KOPT-K1 (cell line): ENCODE measurements around the gene ITCH.
"Not testable (repeated sequence)": the region's sequence is repeated elsewhere in the genome, so short reads cannot be mapped to it uniquely, and the experiment has no call there.

ENCODE experiments used
- H3K27ac ChIP-seq: fragments of 200-600 bp; sonication (generic); 2 replicates; pipeline ENCODE4 v1.5.1; 2016; ENCODE audit warnings: antibody characterized with exemption, mild to moderate bottlenecking, low read depth, low read length; ENCODE audit not compliant: poor library complexity, severe bottlenecking
- H3K36me3 ChIP-seq: fragments of 200-600 bp; sonication (generic); 2 replicates; pipeline ENCODE4 v1.5.1; 2017; ENCODE audit warnings: antibody characterized with exemption, mild to moderate bottlenecking, low read length, moderate library complexity; ENCODE audit not compliant: insufficient read depth
- H3K9me3 ChIP-seq: fragments of 200-600 bp; sonication (generic); 2 replicates; pipeline ENCODE4 v1.5.1; 2017; ENCODE audit warnings: antibody characterized with exemption, low read length, mild to moderate bottlenecking; ENCODE audit not compliant: insufficient read depth, poor library complexity, severe bottlenecking

Gene ITCH

DNA sequence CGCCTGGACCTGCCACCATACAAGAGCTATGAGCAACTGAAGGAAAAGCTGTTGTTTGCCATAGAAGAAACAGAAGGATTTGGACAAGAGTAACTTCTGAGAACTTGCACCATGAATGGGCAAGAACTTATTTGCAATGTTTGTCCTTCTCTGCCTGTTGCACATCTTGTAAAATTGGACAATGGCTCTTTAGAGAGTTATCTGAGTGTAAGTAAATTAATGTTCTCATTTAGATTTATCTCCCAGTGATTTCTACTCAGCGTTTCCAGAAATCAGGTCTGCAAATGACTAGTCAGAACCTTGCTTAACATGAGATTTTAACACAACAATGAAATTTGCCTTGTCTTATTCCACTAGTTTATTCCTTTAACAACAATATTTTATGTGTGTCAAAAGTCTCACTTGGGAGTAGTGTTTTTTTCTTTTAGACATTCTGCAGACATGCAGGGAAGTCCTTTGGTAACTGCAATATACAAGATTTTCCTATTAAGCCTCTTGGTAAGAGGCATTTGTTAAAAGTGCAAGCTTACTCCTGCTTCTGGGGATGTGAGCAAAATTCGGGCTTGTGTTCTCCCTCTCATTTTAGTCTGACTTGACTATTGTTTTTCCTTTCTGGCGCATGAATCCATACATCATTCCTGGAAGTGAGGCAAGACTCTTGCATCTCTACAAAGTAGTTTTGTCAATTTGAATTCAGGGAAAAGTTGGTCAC lies 144.8 kb downstream of the ITCH start:
- H3K27ac ChIP-seq = no peak overlapping the region
- H3K36me3 ChIP-seq = peaks cover 98% of the 10 kb centered on the region
- H3K9me3 ChIP-seq = no peaks in the 10 kb centered on the region

DNA sequence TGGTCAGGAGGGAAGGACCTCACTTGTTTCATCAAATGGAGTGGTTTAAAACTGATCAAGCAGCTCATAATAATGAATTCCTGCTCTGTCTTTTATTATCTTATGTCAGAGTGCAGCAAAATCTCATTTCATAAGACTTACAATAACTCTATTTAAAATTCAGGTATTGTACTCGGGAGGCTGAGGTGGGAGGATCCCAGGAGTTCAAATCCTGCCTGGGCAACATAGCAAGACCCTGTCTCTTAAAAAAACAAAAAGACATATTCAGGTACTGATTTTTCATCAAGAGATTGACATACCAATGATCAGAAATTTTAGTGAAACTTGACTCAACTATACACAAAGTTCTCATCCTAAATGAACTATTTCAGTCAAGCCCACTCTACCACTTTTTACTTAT lies 147.5 kb downstream of the ITCH start:
- Histone ChIP-seq H3K9me3 (no peaks in the 10 kb centered on the region), H3K36me3 (peaks cover 73% of the 10 kb centered on the region), H3K27ac (no peak overlapping the region)

DNA sequence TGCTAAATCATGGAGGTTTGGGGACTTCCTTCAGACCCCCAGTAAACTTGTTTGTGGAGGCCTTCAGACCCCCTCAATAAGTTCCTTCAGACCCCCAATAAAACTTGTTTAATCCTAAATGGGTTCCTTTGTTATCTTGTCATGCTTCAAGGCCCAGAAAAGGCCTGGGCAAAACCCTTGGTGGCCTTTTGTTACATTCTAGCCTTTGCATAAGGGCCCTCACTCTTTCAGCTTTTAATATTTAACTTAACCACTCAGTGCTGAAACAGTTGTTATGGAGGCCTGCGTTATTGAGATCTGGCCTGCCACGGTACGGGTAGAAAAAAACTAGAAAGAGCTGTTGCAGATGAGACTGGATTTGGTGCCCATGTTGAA lies 148.8 kb downstream of the ITCH start:
- no peaks in the 10 kb centered on the region for H3K9me3 ChIP-seq
- H3K27ac ChIP-seq = no peak overlapping the region
- H3K36me3 ChIP-seq = peaks cover 60% of the 10 kb centered on the region

DNA sequence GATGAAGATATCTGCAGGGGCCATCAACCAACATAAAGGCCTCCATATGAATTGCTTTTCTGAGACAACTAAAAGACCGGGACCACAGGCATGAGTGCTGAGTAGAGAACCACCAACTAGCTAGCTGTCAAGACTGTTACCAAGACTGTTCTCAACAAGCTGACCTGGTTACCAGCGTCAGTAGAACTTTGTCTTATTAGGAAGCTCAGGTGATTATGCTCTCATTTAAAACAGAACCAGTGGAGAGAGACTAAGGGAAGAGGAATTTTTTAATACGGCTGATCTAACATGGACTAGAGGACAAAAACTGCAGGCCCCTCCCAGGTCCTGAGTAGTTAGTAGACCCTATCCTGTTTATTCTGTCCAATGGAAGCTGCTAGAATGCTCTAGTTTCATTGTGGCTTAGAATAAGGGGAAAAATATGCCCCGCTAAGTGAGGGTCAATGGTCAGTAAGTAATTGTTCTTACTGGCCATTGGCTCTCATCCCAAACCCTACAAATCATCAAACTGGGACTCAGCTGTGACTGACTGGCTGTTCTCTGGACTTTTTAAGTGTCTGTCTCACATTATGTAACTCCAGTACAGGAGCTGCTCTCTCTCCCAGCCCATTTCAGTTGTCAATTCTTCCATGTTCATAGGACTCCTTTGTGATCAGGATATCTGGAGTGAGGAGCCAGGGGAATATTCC lies 149.3 kb downstream of the ITCH start:
- Histone ChIP-seq H3K36me3 (peaks cover 55% of the 10 kb centered on the region), H3K27ac (no peak overlapping the region), H3K9me3 (no peaks in the 10 kb centered on the region)

DNA sequence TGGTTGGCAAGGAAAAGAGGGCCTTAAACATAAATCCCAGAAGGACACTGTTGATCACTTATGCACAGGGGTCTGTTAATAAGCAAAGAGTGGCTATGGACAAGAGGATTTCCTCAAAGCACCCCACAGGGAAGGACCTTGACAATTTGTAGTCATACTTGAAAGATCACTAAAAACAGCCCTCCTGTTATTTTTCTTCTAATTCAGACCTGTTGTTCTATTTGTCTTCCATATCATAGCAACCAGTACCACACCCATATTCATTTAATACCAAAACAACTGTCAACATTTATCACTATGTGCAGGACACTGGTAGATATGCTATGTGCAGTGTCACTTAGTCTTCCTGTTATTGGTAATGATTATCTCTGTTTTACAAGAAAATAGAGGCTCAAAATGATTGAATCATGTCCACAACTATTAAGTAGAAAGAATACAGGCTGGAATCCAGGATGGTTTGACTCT lies 149.9 kb downstream of the ITCH start:
- no peak overlapping the region for H3K27ac ChIP-seq
- H3K9me3 ChIP-seq = no peaks in the 10 kb centered on the region
- peaks cover 49% of the 10 kb centered on the region for H3K36me3 ChIP-seq

DNA sequence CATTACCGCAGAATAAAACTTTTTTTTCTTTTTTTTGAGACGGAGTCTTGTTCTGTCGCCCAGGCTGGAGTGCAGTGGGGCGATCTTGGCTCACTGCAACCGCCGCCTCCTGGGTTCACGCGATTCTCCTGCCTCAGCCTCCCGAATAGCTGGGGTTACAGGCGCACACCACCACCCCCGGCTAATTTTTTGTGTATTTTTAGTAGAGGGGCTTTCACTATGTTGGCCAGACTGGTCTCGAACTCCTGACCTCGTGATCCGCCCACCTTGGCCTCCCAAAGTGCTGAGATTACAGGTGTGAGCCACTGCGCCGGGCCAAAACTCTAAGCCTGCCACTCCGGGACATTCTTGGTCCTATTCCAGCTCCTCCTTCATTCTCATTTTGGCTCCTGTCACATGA lies 151.0 kb downstream of the ITCH start:
- peaks cover 38% of the 10 kb centered on the region for H3K36me3 ChIP-seq
- H3K9me3 ChIP-seq, H3K27ac ChIP-seq: not testable (repeated sequence)

DNA sequence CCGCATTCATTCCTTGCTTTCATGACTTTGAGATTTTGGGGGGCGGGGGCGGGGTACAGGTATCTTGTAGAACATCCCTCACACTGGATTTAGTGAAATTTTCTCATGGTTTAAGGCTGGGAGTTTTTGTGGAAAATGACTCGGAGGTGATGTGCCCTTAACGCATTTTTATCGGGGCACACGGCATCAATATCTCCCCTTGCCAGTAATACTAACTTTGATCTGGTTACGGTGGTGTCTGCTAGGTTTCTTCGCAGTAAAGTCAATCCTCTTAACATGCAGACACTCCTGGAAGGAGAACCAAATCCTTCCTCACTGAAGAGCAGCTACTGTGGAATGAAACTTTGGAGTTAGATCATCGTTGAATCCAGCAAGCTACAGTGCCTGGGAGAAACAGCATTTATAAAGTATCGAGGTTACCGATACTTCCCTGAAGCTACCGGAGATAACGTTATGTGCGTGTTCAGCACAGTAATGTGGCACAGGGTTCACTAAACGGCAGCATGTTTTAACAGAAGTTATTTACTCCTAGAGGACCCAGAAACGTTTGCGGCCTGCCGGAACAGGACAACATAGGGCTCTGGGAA lies 151.9 kb downstream of the ITCH start:
- Histone ChIP-seq H3K36me3 (peaks cover 34% of the 10 kb centered on the region), H3K9me3 (no peaks in the 10 kb centered on the region), H3K27ac (peak overlapping the region; percentile 70)

DNA sequence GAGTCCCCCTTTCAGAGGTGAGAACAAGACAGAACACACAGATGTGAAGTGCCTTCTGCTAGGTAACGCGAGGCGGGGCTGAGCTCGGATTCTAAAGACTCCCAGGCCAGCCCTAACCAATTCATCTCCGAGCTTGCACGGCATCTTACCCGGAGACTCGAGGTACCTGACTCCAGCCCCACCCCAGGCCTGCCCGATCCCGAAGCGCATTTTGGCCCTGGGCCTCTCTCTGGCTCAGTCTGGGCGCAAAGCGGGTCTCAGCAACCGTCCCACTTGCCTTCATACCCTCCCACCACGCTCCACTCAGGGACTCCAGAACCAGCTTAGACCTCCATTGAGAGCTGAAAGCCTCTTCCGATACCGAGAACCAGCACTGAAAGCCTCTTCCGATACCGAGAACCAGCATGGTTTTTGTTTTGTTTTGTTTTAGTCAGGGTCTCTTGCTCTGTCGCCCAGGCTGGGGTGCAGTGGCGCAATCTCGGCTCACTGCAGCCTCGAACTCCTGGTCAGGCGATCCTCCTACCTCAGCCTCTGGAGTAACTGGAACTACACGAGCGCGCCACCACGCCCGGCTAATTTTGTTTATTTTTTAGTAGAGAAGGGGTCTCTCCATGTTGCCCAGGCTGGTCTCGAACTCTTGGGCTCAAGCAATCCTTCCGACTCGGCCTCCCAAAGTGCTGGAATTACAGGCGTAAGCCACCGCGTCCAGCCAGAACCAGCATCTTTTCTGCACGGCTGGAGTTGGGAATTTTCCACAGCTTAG lies 152.6 kb downstream of the ITCH start:
- H3K9me3 ChIP-seq = no peaks in the 10 kb centered on the region
- peaks cover 27% of the 10 kb centered on the region for H3K36me3 ChIP-seq
- H3K27ac ChIP-seq = peak overlapping the region; percentile 70

DNA sequence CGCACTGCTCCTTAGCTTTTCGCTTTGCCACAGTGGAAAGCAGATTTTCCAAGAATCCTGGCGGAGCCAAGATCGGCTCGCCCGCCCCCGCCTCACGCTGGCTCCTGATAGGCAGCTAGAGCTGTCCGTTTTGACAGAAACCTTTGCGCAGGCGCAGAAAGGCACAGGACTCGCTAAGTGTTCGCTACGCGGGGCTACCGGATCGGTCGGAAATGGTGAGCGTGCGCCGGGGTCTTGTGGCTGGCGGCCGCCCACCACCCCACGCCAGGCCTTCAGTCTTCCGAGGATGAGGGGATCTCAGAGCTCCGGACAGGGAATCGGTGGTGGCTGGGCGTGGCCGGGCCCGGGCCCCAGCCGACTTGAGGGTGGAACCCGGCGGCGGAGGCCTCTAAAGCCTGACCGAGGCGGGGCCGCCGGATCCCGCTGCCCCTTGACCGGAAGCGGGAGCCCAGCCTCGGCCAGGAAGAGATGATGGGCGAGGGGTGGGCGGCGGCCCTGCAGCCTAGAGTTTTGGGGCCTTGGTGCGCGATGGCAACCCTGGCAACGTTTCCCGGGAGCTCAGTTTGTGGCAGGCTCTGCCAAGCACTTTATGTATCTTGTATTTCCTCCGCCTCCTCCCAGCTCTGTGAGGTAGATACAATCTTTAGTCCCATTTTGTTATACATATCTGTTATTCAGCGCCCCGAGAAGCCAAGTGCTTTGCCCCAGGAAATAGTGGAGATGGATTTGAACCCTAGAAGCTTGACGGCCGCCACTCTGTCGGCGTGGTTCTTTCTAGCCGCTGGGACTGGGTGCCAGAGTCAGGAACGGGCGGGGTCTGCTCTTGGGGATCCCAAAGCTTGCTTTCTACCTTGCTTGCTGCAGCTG lies 153.4 kb downstream of the ITCH start, which contains the start of gene DYNLRB1:
DYNLRB1 (plus strand) TSS at position 176 of the 867 bp plus-strand sequence; CDS start at position 213, 37 bp downstream.
- H3K9me3 ChIP-seq = no peaks in the 10 kb centered on the region
- peak within 1 kb of the TSS; percentile 70 for H3K27ac ChIP-seq

DNA sequence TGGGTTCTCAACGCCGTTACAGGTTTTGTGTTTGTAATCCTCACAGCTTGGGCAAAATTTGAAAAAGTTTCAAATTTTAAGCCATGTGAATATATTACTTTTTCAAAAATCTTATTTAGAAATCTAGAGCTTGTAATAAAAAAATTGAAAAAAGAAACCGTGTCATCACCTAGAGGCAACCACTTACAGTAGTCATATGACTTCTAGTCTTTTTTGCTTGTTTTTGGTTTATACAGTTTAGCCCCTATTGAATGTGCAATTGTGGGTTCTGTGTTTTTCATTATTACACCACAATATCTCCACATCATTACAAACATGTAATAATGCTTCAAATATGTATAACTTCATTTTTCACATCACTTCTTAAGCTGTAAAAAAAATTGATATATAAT lies 154.0 kb downstream of the ITCH start:
- H3K36me3 ChIP-seq = peaks cover 26% of the 10 kb centered on the region
- no peaks in the 10 kb centered on the region for H3K9me3 ChIP-seq
- peak overlapping the region; percentile 70 for H3K27ac ChIP-seq

More for the DNA sequence above, 153.4 kb downstream of the ITCH start, which contains the start of gene DYNLRB1:
- H3K36me3 ChIP-seq = peaks cover 24% of the 10 kb centered on the region

DNA sequence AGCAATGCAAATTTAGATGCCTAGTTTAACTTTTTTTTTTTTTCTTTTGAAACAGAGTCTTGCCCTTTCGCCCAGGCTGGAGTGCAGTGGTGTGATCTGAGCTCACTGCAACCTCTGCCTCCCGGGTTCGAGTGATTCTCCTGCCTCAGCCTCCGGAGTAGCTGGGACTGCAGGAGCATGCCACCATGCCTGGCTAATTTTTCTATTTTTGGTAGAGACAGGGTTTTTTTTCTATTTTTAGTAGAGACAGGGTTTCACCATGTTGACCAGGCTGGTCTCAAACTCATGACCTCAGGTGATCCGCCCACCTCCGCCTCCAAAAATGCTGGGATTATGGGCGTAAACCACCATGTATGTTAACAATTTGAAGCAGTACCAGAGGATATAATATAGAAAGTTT lies 155.8 kb downstream of the ITCH start:
- H3K27ac ChIP-seq, H3K9me3 ChIP-seq: not testable (repeated sequence)
- H3K36me3 ChIP-seq = peaks cover 28% of the 10 kb centered on the region

DNA sequence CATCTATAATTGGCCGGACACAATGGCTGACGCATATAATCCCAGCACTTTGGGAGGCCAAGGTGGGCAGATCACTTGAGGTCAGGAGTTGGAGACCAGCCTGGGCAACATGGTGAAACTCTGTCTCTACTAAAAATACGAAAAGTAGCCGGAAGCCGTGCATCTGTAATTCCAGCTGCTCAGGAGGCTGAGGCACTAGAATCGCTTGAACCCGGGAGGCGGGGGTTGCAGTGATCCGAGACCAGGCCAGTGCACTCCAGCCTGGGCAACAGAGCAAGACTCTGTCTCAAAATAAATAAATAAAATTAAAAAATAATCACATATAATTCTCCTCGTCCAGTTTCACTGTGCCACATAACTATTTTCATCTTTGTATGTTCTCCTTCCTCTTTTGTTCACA lies 156.8 kb downstream of the ITCH start:
- not testable (repeated sequence) for H3K9me3 ChIP-seq, H3K27ac ChIP-seq
- H3K36me3 ChIP-seq = peaks cover 36% of the 10 kb centered on the region

DNA sequence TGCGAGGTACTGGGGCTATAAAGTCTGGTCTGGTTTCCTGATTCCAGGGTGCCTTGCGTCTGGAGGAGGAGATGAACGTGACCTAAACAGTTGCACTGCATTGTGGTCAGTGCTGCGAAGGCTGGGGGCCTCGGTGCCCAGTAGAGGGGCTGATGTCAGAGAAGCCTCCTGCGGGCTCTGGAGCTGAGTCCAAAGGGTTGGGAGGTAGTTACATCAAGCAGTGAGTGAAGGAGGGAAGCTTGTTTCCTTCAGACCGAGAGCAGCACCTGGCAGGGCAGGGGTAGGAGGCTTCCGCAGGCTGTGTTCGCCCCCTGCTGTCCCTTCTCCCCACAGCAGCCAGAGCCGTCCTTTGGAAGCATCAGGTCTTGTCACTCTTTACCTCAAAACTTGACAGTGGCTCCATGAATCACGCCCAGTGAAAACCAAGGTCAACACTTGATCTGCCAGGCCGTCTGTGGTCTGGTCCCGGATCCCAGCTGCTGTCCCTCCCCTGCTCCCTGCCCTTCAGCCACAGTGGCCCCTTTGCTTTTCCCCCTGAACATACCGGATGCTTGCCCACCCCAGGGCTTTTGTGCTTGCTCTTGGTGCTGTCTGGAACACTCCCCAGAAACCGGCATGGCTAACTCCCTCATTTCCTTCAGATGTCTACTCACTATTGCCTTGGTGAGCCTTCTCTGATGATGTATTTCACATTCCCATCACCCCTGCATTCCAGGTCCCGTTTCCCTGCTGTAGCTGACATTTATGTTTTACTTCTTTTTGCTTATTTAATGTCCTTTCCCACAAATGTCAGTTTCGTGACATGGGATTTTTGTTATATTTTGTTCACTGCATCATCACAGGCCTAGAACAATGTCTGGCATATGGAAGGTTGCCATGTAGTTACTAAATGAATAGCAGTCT lies 160.1 kb downstream of the ITCH start:
- H3K9me3 ChIP-seq = no peaks in the 10 kb centered on the region
- no peak overlapping the region for H3K27ac ChIP-seq
- peaks cover 69% of the 10 kb centered on the region for H3K36me3 ChIP-seq
